Left kidney (tissue), 8 donors: ENCODE data around the gene GOLGA5. TPM values are rescaled to one million over a fixed set of nuclear protein-coding genes. Genes with fewer than 3 reads are reported as not detected.
A peak's percentile ranks its signal among the peaks of the same experiment; 100 is the strongest.
"Not testable (repeated sequence)": the region's sequence is repeated elsewhere in the genome, so short reads cannot be mapped to it uniquely, and the experiment has no call there.

ENCODE experiments used
- DNase-seq: peaks from one replicate; pipeline ENCODE4 v3.0.0-alpha.2; 2013
- long read RNA-seq, 8 donors: transcript quantifications; one replicate each; lab custom pipeline, GENCODE V29; 2026
- polyA plus RNA-seq: library from polyadenylated mRNA; unstranded; fragments of 120-200 nt; gene quantifications from one replicate; pipeline ENCODE4 v1.2.1, GENCODE V29; 2013; ENCODE audit not compliant: insufficient read length

The GOLGA5 gene
- polyA plus RNA-seq = 42.7 TPM
- long read RNA-seq, donor 1, partial matches to known transcripts = 18 of 19 reads
- long read RNA-seq, donor 1, other reads (novel, unspliced or antisense) = 0 of 19 reads
- long read RNA-seq, donor 2, transcript GOLGA5-201 (13 exons, 2,969 nt) = major isoform, 5 of 15 reads
- long read RNA-seq, donor 2, partial matches to known transcripts = 10 of 15 reads
- long read RNA-seq, donor 2, other reads (novel, unspliced or antisense) = 0 of 15 reads
- long read RNA-seq, donor 3, partial matches to known transcripts = 11 of 13 reads
- long read RNA-seq, donor 3, other reads (novel, unspliced or antisense) = 0 of 13 reads
- long read RNA-seq, donor 4, partial matches to known transcripts = 0 of 2 reads
- long read RNA-seq, donor 4, other reads (novel, unspliced or antisense) = 0 of 2 reads
- long read RNA-seq, donor 5, transcript GOLGA5-201 (13 exons, 2,969 nt) = major isoform, 10 of 21 reads
- long read RNA-seq, donor 5, partial matches to known transcripts = 11 of 21 reads
- long read RNA-seq, donor 5, other reads (novel, unspliced or antisense) = 0 of 21 reads
- long read RNA-seq, donor 6, partial matches to known transcripts = 16 of 18 reads
- long read RNA-seq, donor 6, other reads (novel, unspliced or antisense) = 0 of 18 reads
- long read RNA-seq, donor 7, transcript GOLGA5-201 (13 exons, 2,969 nt) = major isoform, 10 of 38 reads
- long read RNA-seq, donor 7, partial matches to known transcripts = 28 of 38 reads
- long read RNA-seq, donor 7, other reads (novel, unspliced or antisense) = 0 of 38 reads
- long read RNA-seq, donor 8, transcript GOLGA5-201 (13 exons, 2,969 nt) = major isoform, 5 of 5 reads
- long read RNA-seq, donor 8, partial matches to known transcripts = 0 of 5 reads
- long read RNA-seq, donor 8, other reads (novel, unspliced or antisense) = 0 of 5 reads

GRCh38 chr14:92793709-92794546, at the start of gene GOLGA5:
TSS of gene GOLGA5 (plus strand) at chr14:92794305. CDS start at chr14:92797438, 3,133 bp downstream.
- peak; percentile 96 for DNase-seq

- DNase-seq = peak; percentile 24
These were observed 46.3 kb upstream of the GOLGA5 start for GRCh38 chr14:92747701-92748258.

GRCh38 chr14:92748259-92749016, 45.7 kb upstream of the GOLGA5 start, which contains the start of gene LGMN:
TSS of gene LGMN (minus strand) at chr14:92748627. CDS start at chr14:92732786, 15,841 bp downstream.
- peak; percentile 89 for DNase-seq

GRCh38 chr14:92750222-92750728, 43.8 kb upstream of the GOLGA5 start:
- DNase-seq = not testable (repeated sequence)

GRCh38 chr14:92750994-92751400, 43.1 kb upstream of the GOLGA5 start:
- no peak for DNase-seq

- no peak for DNase-seq
These were observed 42.3 kb upstream of the GOLGA5 start for GRCh38 chr14:92751819-92752218.

- DNase-seq = no peak
These were observed 40.9 kb upstream of the GOLGA5 start for GRCh38 chr14:92753250-92753649.

- DNase-seq = no peak
These were observed 39.1 kb upstream of the GOLGA5 start for GRCh38 chr14:92754966-92755365.

GRCh38 chr14:92755495-92755894, 38.6 kb upstream of the GOLGA5 start:
- no peak for DNase-seq

GRCh38 chr14:92756446-92756845, 37.7 kb upstream of the GOLGA5 start:
- DNase-seq = no peak

- DNase-seq = no peak
These were observed 34.8 kb upstream of the GOLGA5 start for GRCh38 chr14:92759300-92759678.

GRCh38 chr14:92759679-92760523, 34.2 kb upstream of the GOLGA5 start:
- DNase-seq = no peak

GRCh38 chr14:92760524-92760805, 33.6 kb upstream of the GOLGA5 start:
- no peak for DNase-seq

- not testable (repeated sequence) for DNase-seq
These were observed 30.2 kb upstream of the GOLGA5 start for GRCh38 chr14:92763666-92764631.

- DNase-seq = not testable (repeated sequence)
These were observed 25.9 kb upstream of the GOLGA5 start for GRCh38 chr14:92768236-92768635.

- DNase-seq = no peak
These were observed 25.3 kb upstream of the GOLGA5 start for GRCh38 chr14:92768795-92769194.

GRCh38 chr14:92770484-92770883, 23.6 kb upstream of the GOLGA5 start:
- DNase-seq = no peak

- no peak for DNase-seq
These were observed 19.5 kb upstream of the GOLGA5 start for GRCh38 chr14:92774572-92774971.
